Neuronal stem cell (in vitro differentiated cells): ENCODE results near the gene NKD2.
"Not testable (repeated sequence)": the region's sequence is repeated elsewhere in the genome, so short reads cannot be mapped to it uniquely, and the experiment has no call there.

Source experiments
- DNase-seq: peaks from one replicate; pipeline ENCODE4 v3.0.0-alpha.2; 2013; ENCODE audit warnings: low spot score
- H2AFZ ChIP-seq: one replicate; pipeline ENCODE4 v1.6.1; 2013; ENCODE audit warnings: mild to moderate bottlenecking, low read length, inconsistent platforms
- H2AK5ac ChIP-seq: 2 replicates; pipeline ENCODE4 v1.6.1; 2013; ENCODE audit warnings: low read depth, mild to moderate bottlenecking, inconsistent platforms, low read length, moderate library complexity, mixed read lengths
- H2BK120ac ChIP-seq: 2 replicates; pipeline ENCODE4 v1.6.1; 2013; ENCODE audit warnings: low read depth, mild to moderate bottlenecking, inconsistent platforms, low read length, moderate library complexity, mixed read lengths
- H2BK12ac ChIP-seq: one replicate; pipeline ENCODE4 v1.6.1; 2013; ENCODE audit warnings: low read length, inconsistent platforms
- H2BK15ac ChIP-seq: 2 replicates; pipeline ENCODE4 v1.6.1; 2013; ENCODE audit warnings: mild to moderate bottlenecking, low read length, inconsistent platforms, mixed read lengths
- H2BK5ac ChIP-seq: one replicate; pipeline ENCODE4 v1.6.1; 2013; ENCODE audit warnings: inconsistent platforms, mild to moderate bottlenecking, low read length, moderate library complexity
- H3K14ac ChIP-seq: one replicate; pipeline ENCODE4 v1.6.1; 2013; ENCODE audit warnings: low read length, inconsistent platforms
- H3K18ac ChIP-seq: 2 replicates; pipeline ENCODE4 v1.6.1; 2013; ENCODE audit warnings: low read length, inconsistent platforms
- H3K23ac ChIP-seq: 2 replicates; pipeline ENCODE4 v1.6.1; 2013; ENCODE audit warnings: low read depth, mild to moderate bottlenecking, mixed read lengths, low read length, inconsistent platforms; ENCODE audit not compliant: poor library complexity
- H3K27ac ChIP-seq: replicated peaks from 3 replicates; pipeline ENCODE4 v1.5.1; 2013; ENCODE audit warnings: low read length, inconsistent platforms
- H3K27me3 ChIP-seq, 3 experiments: 2 replicates each; pipeline ENCODE4 v1.6.1; 2013; ENCODE audit warnings: low read length in 3 of 3, mild to moderate bottlenecking in 2 of 3, inconsistent platforms in 1 of 3, low read depth in 1 of 3, mixed read lengths in 1 of 3, moderate library complexity in 1 of 3; ENCODE audit not compliant: control insufficient read depth in 3 of 3, insufficient read depth in 3 of 3
- H3K36me3 ChIP-seq, 2 donors: replicated peaks in 1 of 2; 2 replicates each; pipeline ENCODE4 v1.6.1; 2013; ENCODE audit warnings: low read length in 2 of 2; ENCODE audit not compliant: control insufficient read depth in 2 of 2, insufficient read depth in 2 of 2
- H3K4ac ChIP-seq: 2 replicates; pipeline ENCODE4 v1.6.1; 2013; ENCODE audit warnings: inconsistent platforms, mild to moderate bottlenecking, low read length, moderate library complexity
- H3K4me1 ChIP-seq, 2 donors: 1 replicate in 1 of 2; 2 replicates in 1 of 2; pipeline ENCODE4 v1.6.1; 2013; ENCODE audit warnings: low read length in 2 of 2, low read depth in 1 of 2; ENCODE audit not compliant: control insufficient read depth in 2 of 2, insufficient read depth in 1 of 2
- H3K4me2 ChIP-seq: one replicate; pipeline ENCODE4 v1.6.1; 2013; ENCODE audit warnings: mild to moderate bottlenecking, low read length, inconsistent platforms; ENCODE audit not compliant: insufficient read depth, poor library complexity, severe bottlenecking
- H3K4me3 ChIP-seq, 2 donors: 2 replicates each; pipeline ENCODE4 v1.5.1; 2013; ENCODE audit warnings: low read length in 2 of 2, mild to moderate bottlenecking in 2 of 2, inconsistent platforms in 1 of 2, moderate library complexity in 1 of 2
- H3K79me1 ChIP-seq: one replicate; pipeline ENCODE4 v1.6.1; 2013; ENCODE audit warnings: low read depth, mild to moderate bottlenecking, inconsistent platforms, low read length, moderate library complexity
- H3K9ac ChIP-seq: one replicate; pipeline ENCODE4 v1.6.1; 2013; ENCODE audit warnings: mild to moderate bottlenecking, low read depth, low read length, inconsistent platforms; ENCODE audit not compliant: poor library complexity
- H3K9me3 ChIP-seq, 2 donors: replicated peaks in 1 of 2; 2 replicates each; pipeline versions ENCODE3 to v1.6.1; 2013; ENCODE audit warnings: low read length in 2 of 2, mild to moderate bottlenecking in 2 of 2, inconsistent platforms in 1 of 2, low read depth in 1 of 2, mixed read lengths in 1 of 2, moderate library complexity in 1 of 2; ENCODE audit not compliant: control insufficient read depth in 2 of 2, insufficient read depth in 1 of 2
- H4K8ac ChIP-seq: one replicate; pipeline ENCODE4 v1.6.1; 2013; ENCODE audit warnings: low read depth, mild to moderate bottlenecking, inconsistent platforms, low read length, moderate library complexity
- H4K91ac ChIP-seq: one replicate; pipeline ENCODE4 v1.6.1; 2013; ENCODE audit warnings: low read length, low read depth, mild to moderate bottlenecking, inconsistent platforms; ENCODE audit not compliant: poor library complexity
- WGBS, 2 donors: extraction: QIAGEN DNeasy Blood & Tissue Kit; methylation state at CpG; one replicate each; pipeline ENCODE4 v1.1.7; 2013; ENCODE audit warnings: missing lambda C conversion rate in 2 of 2, mixed read lengths in 1 of 2; ENCODE audit not compliant: insufficient read length in 2 of 2, insufficient replicate concordance in 1 of 2; ENCODE audit errors: extremely low coverage in 2 of 2; 5-methylcytosine and 5-hydroxymethylcytosine counted together

Gene NKD2

DNA sequence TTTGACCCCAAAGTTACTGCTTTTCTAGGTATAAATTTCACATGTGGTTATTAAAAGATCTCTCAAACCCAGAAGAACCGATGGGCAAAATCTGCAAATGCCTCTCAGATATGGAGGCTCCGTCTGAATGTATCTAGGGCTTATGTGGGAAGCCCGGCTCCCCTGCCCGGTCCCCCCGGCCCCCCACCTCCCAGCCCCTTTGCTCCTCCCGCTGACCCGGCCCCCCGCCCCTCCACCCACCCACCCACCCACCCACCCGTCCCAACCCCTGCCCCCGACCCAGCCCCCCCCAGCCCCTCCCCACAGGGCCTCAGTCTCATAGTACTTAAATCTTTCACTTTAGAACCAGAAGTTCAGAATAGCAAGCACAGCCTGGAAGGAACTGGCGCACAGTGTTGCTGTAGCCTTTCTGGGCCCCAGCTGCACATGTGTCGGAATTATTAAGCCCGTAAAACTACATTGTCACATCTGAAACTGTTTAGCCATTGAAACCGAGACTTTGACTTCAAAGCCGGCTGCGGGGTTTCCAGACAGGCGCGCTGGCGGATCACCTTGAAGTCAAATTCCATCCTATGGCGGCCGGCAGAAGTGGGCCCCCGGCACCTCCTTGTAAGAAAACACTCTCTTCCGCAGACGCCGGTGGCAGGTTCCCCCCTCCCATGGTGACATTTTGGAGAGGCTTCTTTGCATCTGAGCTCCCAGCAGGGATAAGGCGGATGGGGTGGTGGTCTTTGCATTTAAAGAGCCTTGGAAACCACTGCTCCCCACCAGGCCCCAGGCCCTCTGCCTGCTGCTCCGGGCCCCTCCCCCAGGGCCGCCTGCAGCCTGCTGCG lies 12.8 kb downstream of the NKD2 start:
- Histone ChIP-seq H2BK12ac (no peak overlapping the region), H3K9me3 (no peaks in the 10 kb centered on the region), H3K79me1 (peaks cover 3% of the 10 kb centered on the region), H3K4me1 (peaks cover 10 to 11% of the 10 kb centered on the region in 2 donors), H3K18ac (no peak overlapping the region), H3K4me2 (no peak overlapping the region), H2BK120ac (no peak overlapping the region), H3K9ac (no peak overlapping the region), H3K27me3 (no peaks in the 10 kb centered on the region), H2BK15ac (no peak overlapping the region), H3K4me3 (no peak overlapping the region), H3K23ac (no peak overlapping the region), H4K91ac (no peak overlapping the region), H3K36me3 (no peaks in the 10 kb centered on the region), H3K4ac (no peak overlapping the region), H2BK5ac (no peak overlapping the region), H3K14ac (no peak overlapping the region), H2AK5ac (peak overlapping the region; percentile 46), H3K27ac (no peak overlapping the region), H2AFZ (peak overlapping the region; percentile 83), H4K8ac (no peak overlapping the region)
- DNase-seq = no peak
- no CpG with 5 or more reads among the region's 29 CpGs for WGBS, 2 donors

DNA sequence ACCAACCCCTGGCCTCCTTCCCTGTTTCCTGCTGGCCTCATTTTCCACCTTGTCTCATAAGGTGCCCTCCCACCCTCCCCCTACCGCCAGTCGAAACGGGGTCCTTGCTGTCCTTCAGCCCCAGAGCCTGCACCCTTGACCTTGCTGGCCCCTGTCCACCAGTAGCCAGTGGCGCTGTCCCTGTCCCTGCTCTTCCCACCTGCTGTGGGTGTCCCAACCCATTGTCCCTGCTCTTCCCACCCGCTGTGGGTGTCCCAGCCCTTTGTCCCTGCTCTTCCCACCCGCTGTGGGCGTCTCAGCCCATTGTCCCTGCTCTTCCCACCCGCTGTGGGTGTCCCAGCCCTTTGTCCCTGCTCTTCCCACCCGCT lies 13.4 kb downstream of the NKD2 start:
- not testable (repeated sequence) for H2BK15ac ChIP-seq, H2BK12ac ChIP-seq, H3K36me3 ChIP-seq, H3K27me3 ChIP-seq, H3K27ac ChIP-seq, H3K4ac ChIP-seq, H3K79me1 ChIP-seq, H4K8ac ChIP-seq, DNase-seq, H4K91ac ChIP-seq, H3K4me3 ChIP-seq, H3K23ac ChIP-seq, H3K4me1 ChIP-seq, H3K9me3 ChIP-seq, H3K4me2 ChIP-seq, H2BK5ac ChIP-seq, H2BK120ac ChIP-seq, H3K9ac ChIP-seq
- no CpG with 5 or more reads among the region's 9 CpGs for whole genome bisulfite sequencing, 2 donors
- H3K18ac ChIP-seq = peak overlapping the region; percentile 80
- peak overlapping the region; percentile 82 for H3K14ac ChIP-seq
- H2AK5ac ChIP-seq = peak overlapping the region; percentile 46
- peak overlapping the region; percentile 83 for H2AFZ ChIP-seq

DNA sequence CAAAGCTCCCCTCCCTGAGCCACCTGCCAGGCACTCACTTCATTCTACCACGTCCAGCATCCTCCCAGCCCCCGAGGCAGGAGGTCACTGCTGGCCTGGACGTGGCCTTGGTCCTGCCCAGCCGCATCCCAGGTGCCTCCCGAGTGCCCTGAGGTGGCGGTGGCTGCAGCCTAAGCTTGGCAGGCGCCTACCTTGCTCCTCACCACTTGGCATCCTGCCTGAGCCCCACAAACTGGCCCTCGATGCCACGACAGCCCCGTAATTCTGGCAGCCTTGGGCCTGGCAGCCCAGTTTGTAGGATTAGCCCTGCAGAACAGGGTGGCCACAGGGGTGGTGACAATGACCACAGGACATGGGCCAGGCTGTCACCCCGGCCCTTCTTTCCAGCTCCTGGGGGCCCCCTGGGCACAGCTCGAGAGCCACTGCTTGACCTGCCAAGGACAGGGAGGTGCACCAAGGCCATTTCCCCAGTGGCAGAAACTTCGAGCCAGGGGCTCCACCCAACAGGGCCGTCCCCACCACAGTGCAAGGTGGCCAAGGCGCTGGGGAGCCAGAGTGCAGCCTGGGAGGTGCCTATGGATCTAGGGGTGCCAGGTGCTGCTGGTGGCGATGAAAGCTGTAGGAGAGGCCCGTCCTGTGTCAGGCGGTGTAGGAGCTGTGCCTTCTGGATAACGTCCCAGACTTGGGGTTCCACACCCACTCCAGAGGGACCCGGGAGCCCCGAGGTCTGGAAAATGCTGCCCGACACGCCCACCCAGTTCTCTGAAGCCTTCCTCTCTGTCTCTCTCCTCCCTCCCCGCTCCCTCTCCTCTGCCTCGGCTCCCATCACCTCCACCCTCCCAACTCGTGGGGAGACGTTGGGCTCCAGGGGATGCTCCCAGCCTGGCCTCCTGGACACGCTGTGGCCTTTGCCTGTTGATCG lies 18.4 kb downstream of the NKD2 start:
- Histone ChIP-seq H2BK15ac (peak overlapping the region; percentile 75), H3K4me2 (no peak overlapping the region), H2AK5ac (peak overlapping the region; percentile 96), H3K9me3 (no peaks in the 10 kb centered on the region), H3K79me1 (peaks cover 8% of the 10 kb centered on the region), H2AFZ (no peak overlapping the region), H3K4ac (peak overlapping the region; percentile 53), H3K36me3 (no peaks in the 10 kb centered on the region), H4K91ac (peak overlapping the region; percentile 53), H3K23ac (peak overlapping the region; percentile 68), H3K4me3 (no peak overlapping the region), H3K4me1 (peaks cover 8 to 12% of the 10 kb centered on the region in 2 donors), H2BK12ac (no peak overlapping the region), H2BK120ac (no peak overlapping the region), H3K27ac (no peak overlapping the region), H2BK5ac (peak overlapping the region; percentile 35), H3K14ac (peak overlapping the region; percentile 71), H3K18ac (peak overlapping the region; percentile 50), H3K9ac (no peak overlapping the region), H4K8ac (peak overlapping the region; percentile 65), H3K27me3 (no peaks in the 10 kb centered on the region)
- no peak for DNase-seq
- WGBS, 2 donors = no CpG with 5 or more reads among the region's 29 CpGs
